HCT116 (cell line): ENCODE data around the gene SLC6A19. TPM values are rescaled to one million over a fixed set of nuclear protein-coding genes. Genes with fewer than 3 reads are reported as not detected.

ENCODE experiments used
- ATAC-seq: fragments of 200-7000 bp; cut with Tn5 transposase; 2 replicates; pipeline ENCODE4 v1.9.1; 2020; ENCODE audit warnings: mild to moderate bottlenecking, moderate library complexity
- BruUV-seq: library from RNA; stranded (reverse); fragments of 400-500 nt; replicated peaks from 2 replicates; lab custom pipeline; 2021; lab: Mats Ljungman, UMichigan
- CTCF ChIA-PET: fragments of 300-600 bp; sonication (Branson Sonifier 250); formaldehyde crosslinking; loops from one replicate; lab custom pipeline; 2021; ENCODE audit warnings: antibody characterized with exemption; lab: Charles Lee
- POLR2A ChIA-PET: fragments of 300-600, 350-600 bp; sonication (Branson Sonifier 250); formaldehyde crosslinking; loops from one replicate; lab custom pipeline; 2021; ENCODE audit warnings: antibody characterized with exemption; lab: Charles Lee
- RAD21 ChIA-PET, 2 experiments: fragments of 300-600 bp; sonication (Branson Sonifier 250); formaldehyde crosslinking; loops; one replicate each; lab custom pipeline; 2023; ENCODE audit warnings: low total read pairs in 2 of 2; ENCODE audit not compliant: uncharacterized antibody in 2 of 2, unreplicated experiment in 2 of 2, low non-redundant PET in 1 of 2; lab: Charles Lee
- DNase-seq: peaks from one replicate; pipeline ENCODE4 v3.0.0-alpha.2; 2010; ENCODE audit warnings: low read depth, low spot score
- H2AFZ ChIP-seq: fragments of 200-600 bp; shearing (Covaris generic), sonication (generic); 2 replicates; pipeline ENCODE4 v1.6.1; 2017; ENCODE audit warnings: low read depth, mixed run types, mixed read lengths, antibody characterized with exemption, low read length; ENCODE audit not compliant: poor library complexity, severe bottlenecking
- H3K27ac ChIP-seq: 2 replicates; pipeline ENCODE4 v1.5.1; 2012; ENCODE audit warnings: low read depth, low read length
- H3K27me3 ChIP-seq: fragments of 200-600 bp; sonication (generic); 2 replicates; pipeline ENCODE4 v1.6.1; 2016; ENCODE audit warnings: mixed run types, low read length, mixed read lengths; ENCODE audit not compliant: insufficient read depth
- H3K36me3 ChIP-seq, 2 experiments: fragments of 200-500 bp in 1 of 2; fragments of 200-600 bp in 1 of 2; sonication (Bioruptor generic) in 1 of 2; sonication (generic) in 1 of 2; 2 replicates each; pipeline versions ENCODE4 v1.5.1 to v1.6.1; 2014 to 2016; ENCODE audit warnings: low read length in 2 of 2, inconsistent platforms in 1 of 2, mixed read lengths in 1 of 2, mixed run types in 1 of 2; ENCODE audit not compliant: insufficient read depth in 2 of 2, control insufficient read depth in 1 of 2
- H3K4me1 ChIP-seq, 2 experiments: fragments of 200-600 bp in 1 of 2; sonication (generic) in 1 of 2; 2 replicates each; pipeline versions ENCODE4 v1.5.1 to v1.6.1; 2012 to 2017; ENCODE audit warnings: low read length in 2 of 2, inconsistent platforms in 1 of 2, mild to moderate bottlenecking in 1 of 2, mixed read lengths in 1 of 2, mixed run types in 1 of 2, moderate library complexity in 1 of 2; ENCODE audit not compliant: insufficient read depth in 2 of 2, control insufficient read depth in 1 of 2
- H3K4me2 ChIP-seq: fragments of 200-600 bp; sonication (generic); 2 replicates; pipeline ENCODE4 v1.6.1; 2017; ENCODE audit warnings: mixed run types, low read length, mixed read lengths
- H3K4me3 ChIP-seq, 2 experiments: fragments of 200-600 bp in 1 of 2; sonication (generic) in 1 of 2; replicated peaks in 1 of 2; 2 replicates each; pipeline ENCODE4 v1.5.1; 2011 to 2016; ENCODE audit warnings: low read length in 2 of 2, control low read depth in 1 of 2, low read depth in 1 of 2, mild to moderate bottlenecking in 1 of 2, mixed read lengths in 1 of 2, mixed run types in 1 of 2
- H3K79me2 ChIP-seq: fragments of 200-600 bp; sonication (generic); 2 replicates; pipeline ENCODE4 v1.6.1; 2017; ENCODE audit warnings: mild to moderate bottlenecking, mixed run types, low read length, moderate library complexity, mixed read lengths; ENCODE audit not compliant: insufficient read depth
- H3K9ac ChIP-seq: fragments of 200-600 bp; sonication (generic); 2 replicates; pipeline ENCODE4 v1.6.1; 2016; ENCODE audit warnings: low read length, mixed read lengths
- H3K9me2 ChIP-seq: fragments of 200-600 bp; sonication (generic), shearing (Covaris generic); 2 replicates; pipeline ENCODE4 v1.6.1; 2017; ENCODE audit warnings: mixed run types, mild to moderate bottlenecking, moderate library complexity; ENCODE audit not compliant: insufficient read depth
- H3K9me3 ChIP-seq, 2 experiments: fragments of 200-500 bp in 1 of 2; fragments of 200-600 bp in 1 of 2; sonication (Bioruptor generic) in 1 of 2; sonication (generic) in 1 of 2; 2 replicates each; pipeline ENCODE4 v1.6.1; 2014 to 2017; ENCODE audit warnings: low read length in 2 of 2, mixed read lengths in 2 of 2, inconsistent platforms in 1 of 2, low read depth in 1 of 2, mild to moderate bottlenecking in 1 of 2, mixed run types in 1 of 2, moderate library complexity in 1 of 2; ENCODE audit not compliant: control insufficient read depth in 1 of 2, insufficient read depth in 1 of 2
- H4K20me1 ChIP-seq: fragments of 200-600 bp; sonication (generic), shearing (Covaris generic); 2 replicates; pipeline ENCODE4 v1.6.1; 2017; ENCODE audit warnings: mixed run types, mild to moderate bottlenecking, moderate library complexity; ENCODE audit not compliant: insufficient read depth
- CEBPB ChIP-seq: IDR thresholded peaks from 2 replicates; pipeline ENCODE4 v1.6.1; 2012; ENCODE audit warnings: low read depth
- EZH2phosphoT487 ChIP-seq: fragments of 200-600 bp; IDR thresholded peaks from 2 replicates; pipeline ENCODE4 v1.6.1; 2018; ENCODE audit warnings: antibody characterized with exemption, borderline replicate concordance
- FOSL1 ChIP-seq: IDR thresholded peaks from 2 replicates; pipeline ENCODE4 v1.6.1; 2012; ENCODE audit warnings: low read depth
- POLR2AphosphoS5 ChIP-seq: IDR thresholded peaks from 2 replicates; pipeline ENCODE4 v1.6.1; 2011; ENCODE audit warnings: mild to moderate bottlenecking, low read depth, low read length, moderate library complexity
- SP1 ChIP-seq: IDR thresholded peaks from 2 replicates; pipeline ENCODE4 v1.6.1; 2012; ENCODE audit warnings: low read depth
- TCF7L2 ChIP-seq: IDR thresholded peaks from 2 replicates; pipeline ENCODE4 v1.7.0; 2011; ENCODE audit warnings: borderline replicate concordance, inconsistent platforms; ENCODE audit not compliant: insufficient read depth, insufficient read length; ENCODE audit errors: extremely low read depth
- YY1 ChIP-seq: IDR thresholded peaks from 2 replicates; pipeline ENCODE4 v1.6.1; 2011; ENCODE audit warnings: low read length, low read depth, moderate library complexity, mild to moderate bottlenecking; ENCODE audit not compliant: insufficient replicate concordance; ENCODE audit errors: extremely low read depth
- ZFX ChIP-seq: fragments of 450-650 bp; IDR thresholded peaks from 2 replicates; pipeline ENCODE4 v1.6.1; 2017
- ZNF274 ChIP-seq: fragments of 200-500 bp; sonication (Bioruptor generic); IDR thresholded peaks from 2 replicates; pipeline ENCODE4 v1.6.1; 2014; ENCODE audit warnings: mild to moderate bottlenecking, low read depth, low read length, inconsistent platforms
- intact Hi-C: fragments of 100-400 bp; cut with micrococcal nuclease; formaldehyde crosslinking; loops from 2 replicates; pipeline ENCODE4 v1.10.0; 2022
- total RNA-seq: library from RNA; stranded (reverse); gene quantifications from one replicate; pipeline ENCODE4 v1.2.1, GENCODE V29; 2021; ENCODE audit not compliant: unreplicated experiment
- TF ChIP-seq, protein P1 (sequence below): IDR thresholded peaks from 2 replicates; pipeline ENCODE4 v1.6.1; 2012
- TF ChIP-seq, protein P2 (sequence below): IDR thresholded peaks from 2 replicates; pipeline ENCODE4 v1.6.1; 2012; ENCODE audit warnings: low read depth

SLC6A19 gene
- total RNA-seq, 1 experiment from 2014 or later: not detected

DNA sequence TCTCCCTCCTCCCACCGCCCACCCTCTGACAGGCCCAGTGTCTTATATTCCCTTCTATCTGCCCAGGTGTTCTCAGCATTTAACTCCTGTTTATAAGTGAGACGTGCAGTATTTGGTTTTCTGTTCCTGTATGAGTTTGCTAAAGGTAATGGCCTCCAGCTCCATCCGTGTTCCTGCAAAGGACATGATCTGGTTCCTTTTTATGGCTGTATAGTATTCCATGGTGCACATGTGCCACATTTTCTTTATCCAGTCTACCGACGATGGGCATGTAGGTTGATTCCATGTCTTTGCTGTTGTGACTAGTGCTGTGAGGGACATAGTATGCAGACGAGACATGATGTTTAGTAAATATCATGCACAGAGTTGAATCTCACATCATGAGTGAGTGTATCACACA, 7.0 kb upstream of the SLC6A19 start:
- ChIA-PET RAD21 (no interaction called here), POLR2A (no interaction called here), CTCF (no interaction called here)
- Histone ChIP-seq H3K79me2 (no peaks in the 10 kb centered on the region), H3K4me3 (no peak overlapping the region), H3K9ac (no peak overlapping the region), H4K20me1 (no peaks in the 10 kb centered on the region), H3K9me3 (no peaks in the 10 kb centered on the region), H3K36me3 (no peaks in the 10 kb centered on the region), H3K9me2 (no peaks in the 10 kb centered on the region), H3K4me1 (no peaks in the 10 kb centered on the region), H3K27me3 (peaks cover 11% of the 10 kb centered on the region; the same call in 1 of the 2 replicates), H3K4me2 (no peak overlapping the region), H2AFZ (no peak overlapping the region), H3K27ac (no peak overlapping the region)
- TF ChIP-seq TCF7L2 (no peak), SP1 (no peak), ZNF274 (no peak), ZFX (no peak), EZH2phosphoT487 (no peak), FOSL1 (no peak), POLR2AphosphoS5 (no peak), CEBPB (no peak)
- TF ChIP-seq, protein P1, sequence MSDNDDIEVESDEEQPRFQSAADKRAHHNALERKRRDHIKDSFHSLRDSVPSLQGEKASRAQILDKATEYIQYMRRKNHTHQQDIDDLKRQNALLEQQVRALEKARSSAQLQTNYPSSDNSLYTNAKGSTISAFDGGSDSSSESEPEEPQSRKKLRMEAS: no peak
- no peak for DNase-seq
- intact Hi-C loops: no loop called here
- no TSS peak for BruUV-seq
- ATAC-seq: no peak

DNA sequence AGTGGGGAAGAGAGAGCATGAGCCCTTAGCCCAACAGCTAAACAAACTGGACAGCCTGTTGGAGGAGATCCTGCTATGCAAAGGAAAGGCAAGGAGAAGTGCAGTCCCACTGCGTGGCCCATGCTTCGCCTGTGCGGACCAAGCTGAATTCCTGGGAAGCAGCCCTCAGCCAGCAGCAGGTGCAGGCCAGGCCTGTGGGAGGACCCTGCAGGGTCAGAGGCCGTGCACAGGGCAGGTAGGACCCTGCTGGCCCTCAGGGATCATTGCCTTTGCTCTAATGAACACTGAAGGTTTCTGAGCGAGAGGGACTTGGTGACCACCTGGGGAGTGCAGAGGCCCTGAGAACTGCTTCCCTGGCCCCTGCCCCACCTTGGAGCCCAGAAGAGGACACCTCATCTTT, 6.0 kb upstream of the SLC6A19 start:
- H2AFZ ChIP-seq: no peak overlapping the region
- intact Hi-C loops: no loop called here
- H4K20me1 ChIP-seq: no peaks in the 10 kb centered on the region
- no peaks in the 10 kb centered on the region for H3K79me2 ChIP-seq
- no peaks in the 10 kb centered on the region for H3K36me3 ChIP-seq
- H3K9me3 ChIP-seq: no peaks in the 10 kb centered on the region
- no TSS peak for BruUV-seq
- H3K27me3 ChIP-seq: peaks cover 11% of the 10 kb centered on the region; the same call in 1 of the 2 replicates
- H3K9me2 ChIP-seq: no peaks in the 10 kb centered on the region
- H3K9ac ChIP-seq: no peak overlapping the region
- H3K4me1 ChIP-seq: no peaks in the 10 kb centered on the region
- CTCF ChIA-PET: no interaction called here
- no peak for ATAC-seq
- RAD21 ChIA-PET: no interaction called here
- no peak for TF ChIP-seq POLR2AphosphoS5
- TF ChIP-seq, protein P1: no peak
- no peak for TF ChIP-seq ZNF274
- TF ChIP-seq, protein P2, sequence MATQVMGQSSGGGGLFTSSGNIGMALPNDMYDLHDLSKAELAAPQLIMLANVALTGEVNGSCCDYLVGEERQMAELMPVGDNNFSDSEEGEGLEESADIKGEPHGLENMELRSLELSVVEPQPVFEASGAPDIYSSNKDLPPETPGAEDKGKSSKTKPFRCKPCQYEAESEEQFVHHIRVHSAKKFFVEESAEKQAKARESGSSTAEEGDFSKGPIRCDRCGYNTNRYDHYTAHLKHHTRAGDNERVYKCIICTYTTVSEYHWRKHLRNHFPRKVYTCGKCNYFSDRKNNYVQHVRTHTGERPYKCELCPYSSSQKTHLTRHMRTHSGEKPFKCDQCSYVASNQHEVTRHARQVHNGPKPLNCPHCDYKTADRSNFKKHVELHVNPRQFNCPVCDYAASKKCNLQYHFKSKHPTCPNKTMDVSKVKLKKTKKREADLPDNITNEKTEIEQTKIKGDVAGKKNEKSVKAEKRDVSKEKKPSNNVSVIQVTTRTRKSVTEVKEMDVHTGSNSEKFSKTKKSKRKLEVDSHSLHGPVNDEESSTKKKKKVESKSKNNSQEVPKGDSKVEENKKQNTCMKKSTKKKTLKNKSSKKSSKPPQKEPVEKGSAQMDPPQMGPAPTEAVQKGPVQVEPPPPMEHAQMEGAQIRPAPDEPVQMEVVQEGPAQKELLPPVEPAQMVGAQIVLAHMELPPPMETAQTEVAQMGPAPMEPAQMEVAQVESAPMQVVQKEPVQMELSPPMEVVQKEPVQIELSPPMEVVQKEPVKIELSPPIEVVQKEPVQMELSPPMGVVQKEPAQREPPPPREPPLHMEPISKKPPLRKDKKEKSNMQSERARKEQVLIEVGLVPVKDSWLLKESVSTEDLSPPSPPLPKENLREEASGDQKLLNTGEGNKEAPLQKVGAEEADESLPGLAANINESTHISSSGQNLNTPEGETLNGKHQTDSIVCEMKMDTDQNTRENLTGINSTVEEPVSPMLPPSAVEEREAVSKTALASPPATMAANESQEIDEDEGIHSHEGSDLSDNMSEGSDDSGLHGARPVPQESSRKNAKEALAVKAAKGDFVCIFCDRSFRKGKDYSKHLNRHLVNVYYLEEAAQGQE: no peak
- no peak for TF ChIP-seq TCF7L2
- no peak for TF ChIP-seq YY1
- no peak overlapping the region for H3K27ac ChIP-seq
- H3K4me2 ChIP-seq: no peak overlapping the region
- POLR2A ChIA-PET: no interaction called here
- H3K4me3 ChIP-seq: no peak overlapping the region
- DNase-seq: no peak
